SK-N-SH (cell line): ENCODE measurements around the gene GAB4. TPM values are rescaled to one million over a fixed set of nuclear protein-coding genes. Genes with fewer than 3 reads are reported as not detected.

Experiments used
- CTCF ChIA-PET: fragments of 300-600, 350-600 bp; formaldehyde crosslinking; extraction: SDS; loops from one replicate; lab custom pipeline; 2021; lab: Yijun Ruan, JAX
- POLR2A ChIA-PET: fragments of 350-600 bp; sonication (Branson Sonifier 250); formaldehyde crosslinking; extraction: SDS; loops from one replicate; lab custom pipeline; 2020; ENCODE audit warnings: antibody characterized with exemption, inconsistent platforms; lab: Yijun Ruan, JAX
- DNase-seq: peaks from one replicate; pipeline ENCODE4 v3.0.0; 2012
- H2AFZ ChIP-seq: fragments of 200-600 bp; sonication (generic); 2 replicates; pipeline ENCODE4 v1.8.1; 2016; ENCODE audit warnings: antibody characterized with exemption, mild to moderate bottlenecking, low read depth
- H3F3A ChIP-seq: fragments of 200-600 bp; sonication (generic); replicated peaks from 2 replicates; pipeline ENCODE3; 2016; ENCODE audit warnings: antibody characterized with exemption, mild to moderate bottlenecking; ENCODE audit not compliant: insufficient read depth
- H3K27ac ChIP-seq, 2 experiments: fragments of 200-500 bp in 1 of 2; fragments of 200-600 bp in 1 of 2; sonication (Bioruptor generic) in 1 of 2; sonication (generic), shearing (Covaris generic) in 1 of 2; 2 replicates each; pipeline versions ENCODE4 v1.5.1 to v1.6.1; 2014 to 2016; ENCODE audit warnings: low read depth in 2 of 2, inconsistent platforms in 1 of 2, low read length in 1 of 2, mild to moderate bottlenecking in 1 of 2, mixed read lengths in 1 of 2
- H3K27me3 ChIP-seq: fragments of 200-600 bp; sonication (generic), shearing (Covaris generic); 2 replicates; pipeline ENCODE4 v1.6.1; 2016; ENCODE audit warnings: mixed run types; ENCODE audit not compliant: insufficient read depth
- H3K36me3 ChIP-seq, 2 experiments: fragments of 200-500 bp in 1 of 2; fragments of 200-600 bp in 1 of 2; sonication (Bioruptor generic) in 1 of 2; sonication (generic) in 1 of 2; replicated peaks in 1 of 2; 2 replicates each; pipeline versions ENCODE3 to v1.5.1; 2014 to 2016; ENCODE audit warnings: low read length in 1 of 2, mild to moderate bottlenecking in 1 of 2; ENCODE audit not compliant: insufficient read depth in 2 of 2, control insufficient read depth in 1 of 2
- H3K4me1 ChIP-seq, 2 experiments: fragments of 200-500 bp in 1 of 2; fragments of 200-600 bp in 1 of 2; sonication (Bioruptor generic) in 1 of 2; sonication (generic), shearing (Covaris generic) in 1 of 2; 2 replicates each; pipeline versions ENCODE4 v1.5.1 to v1.6.1; 2014 to 2016; ENCODE audit warnings: low read depth in 1 of 2, low read length in 1 of 2, mixed run types in 1 of 2; ENCODE audit not compliant: insufficient read depth in 2 of 2, control insufficient read depth in 1 of 2
- H3K4me2 ChIP-seq: fragments of 200-600 bp; sonication (generic), shearing (Covaris generic); 2 replicates; pipeline ENCODE4 v1.6.1; 2017; ENCODE audit warnings: mixed run types
- H3K4me3 ChIP-seq, 2 experiments: fragments of 200-500 bp in 1 of 2; fragments of 200-600 bp in 1 of 2; sonication (Bioruptor generic) in 1 of 2; sonication (generic), shearing (Covaris generic) in 1 of 2; 2 replicates each; pipeline versions ENCODE4 v1.5.1 to v1.8.1; 2014 to 2016; ENCODE audit warnings: low read depth in 2 of 2, inconsistent platforms in 1 of 2, low read length in 1 of 2, mild to moderate bottlenecking in 1 of 2, mixed read lengths in 1 of 2, moderate library complexity in 1 of 2
- H3K79me2 ChIP-seq: fragments of 200-600 bp; sonication (generic); 2 replicates; pipeline ENCODE4 v1.8.1; 2017; ENCODE audit warnings: mild to moderate bottlenecking; ENCODE audit not compliant: insufficient read depth
- H3K9ac ChIP-seq: fragments of 200-600 bp; sonication (generic); 2 replicates; pipeline ENCODE4 v1.6.1; 2017; ENCODE audit warnings: mixed run types
- H3K9me2 ChIP-seq: fragments of 200-600 bp; sonication (generic); 2 replicates; pipeline ENCODE4 v1.6.1; 2017; ENCODE audit warnings: mixed run types
- H3K9me3 ChIP-seq: fragments of 200-600 bp; sonication (generic); 2 replicates; pipeline ENCODE4 v1.6.1; 2017; ENCODE audit warnings: mixed run types, mild to moderate bottlenecking, moderate library complexity
- H4K20me1 ChIP-seq: fragments of 200-600 bp; sonication (generic); 2 replicates; pipeline ENCODE4 v1.6.1; 2017; ENCODE audit warnings: mild to moderate bottlenecking, mixed run types; ENCODE audit not compliant: insufficient read depth
- ELF1 ChIP-seq: IDR thresholded peaks from 2 replicates; pipeline ENCODE4 v1.4.0; 2012
- EP300 ChIP-seq, 2 experiments: IDR thresholded peaks; 2 replicates each; pipeline versions ENCODE4 v1.4.0 to v1.6.1; 2012; ENCODE audit warnings: borderline replicate concordance in 1 of 2, low read depth in 1 of 2, low read length in 1 of 2
- FOSL2 ChIP-seq: IDR thresholded peaks from 2 replicates; pipeline ENCODE4 v1.4.0; 2012; ENCODE audit warnings: low read depth, mild to moderate bottlenecking, moderate library complexity, borderline replicate concordance
- FOXJ3 ChIP-seq: sonication (generic); formaldehyde crosslinking; IDR thresholded peaks from 2 replicates; pipeline ENCODE4 v1.5.1; 2020; ENCODE audit warnings: mild to moderate bottlenecking, missing genetic modification reagents
- FOXM1 ChIP-seq: IDR thresholded peaks from 2 replicates; pipeline ENCODE4 v1.4.0; 2012; ENCODE audit warnings: low read depth, mild to moderate bottlenecking
- GABPA ChIP-seq: IDR thresholded peaks from 2 replicates; pipeline ENCODE4 v1.4.0; 2012; ENCODE audit warnings: low read depth, mild to moderate bottlenecking
- GATA2 ChIP-seq: sonication (generic); formaldehyde crosslinking; IDR thresholded peaks from 2 replicates; pipeline ENCODE4 v1.5.0; 2020; ENCODE audit warnings: mild to moderate bottlenecking, missing genetic modification reagents
- JUND ChIP-seq: IDR thresholded peaks from 2 replicates; pipeline ENCODE4 v1.4.0; 2012
- MEF2A ChIP-seq: IDR thresholded peaks from 2 replicates; pipeline ENCODE4 v1.4.0; 2012; ENCODE audit warnings: low read depth, borderline replicate concordance
- MXI1 ChIP-seq: IDR thresholded peaks from 2 replicates; pipeline ENCODE4 v1.6.1; 2012; ENCODE audit warnings: mild to moderate bottlenecking, low read depth, low read length, improper control_type of control experiment
- SIN3A ChIP-seq: IDR thresholded peaks from 2 replicates; pipeline ENCODE4 v1.6.1; 2012; ENCODE audit warnings: low read depth, mild to moderate bottlenecking, low read length, moderate library complexity, borderline replicate concordance
- SMC3 ChIP-seq: IDR thresholded peaks from 2 replicates; pipeline ENCODE4 v1.6.1; 2012; ENCODE audit warnings: low read depth, low read length, improper control_type of control experiment
- TCF12 ChIP-seq: IDR thresholded peaks from 2 replicates; pipeline ENCODE4 v1.4.0; 2012
- TEAD4 ChIP-seq: IDR thresholded peaks from 2 replicates; pipeline ENCODE4 v1.4.0; 2012; ENCODE audit warnings: mild to moderate bottlenecking, borderline replicate concordance; ENCODE audit not compliant: insufficient read depth
- YY1 ChIP-seq: IDR thresholded peaks from 2 replicates; pipeline ENCODE4 v1.4.0; 2012; ENCODE audit warnings: low read depth, mild to moderate bottlenecking
- WGBS: methylation state at CpG from one replicate; pipeline ENCODE4 v1.1.6; 2017; ENCODE audit warnings: low lambda C conversion rate; 5-methylcytosine and 5-hydroxymethylcytosine counted together
- polyA plus RNA-seq, 3 experiments: library from polyadenylated mRNA; depleted of rRNA; stranded (reverse); fragments of >200 nt; gene quantifications; 2 replicates each; pipeline ENCODE4 v1.2.3, GENCODE V29; 2012
- TF ChIP-seq, protein P1 (sequence below): IDR thresholded peaks from 2 replicates; pipeline ENCODE4 v1.4.0; 2012; ENCODE audit warnings: low read depth
- TF ChIP-seq, protein P2 (sequence below): fragments of 150-350 bp; IDR thresholded peaks from 2 replicates; pipeline ENCODE4 v1.6.1; 2016; ENCODE audit warnings: mild to moderate bottlenecking, low read depth, low read length
- TF ChIP-seq, protein P3 (sequence below): IDR thresholded peaks from 2 replicates; pipeline ENCODE4 v1.4.0; 2012; ENCODE audit warnings: low read depth, borderline replicate concordance
- TF ChIP-seq, protein P4 (sequence below): fragments of 150-350 bp; IDR thresholded peaks from 2 replicates; pipeline ENCODE4 v1.6.1; 2017; ENCODE audit warnings: antibody characterized with exemption, low read length, low read depth, borderline replicate concordance

The GAB4 gene
- polyA plus RNA-seq, 1 of the 3 experiments (the other 2 are of a cell fraction) = not detected

DNA sequence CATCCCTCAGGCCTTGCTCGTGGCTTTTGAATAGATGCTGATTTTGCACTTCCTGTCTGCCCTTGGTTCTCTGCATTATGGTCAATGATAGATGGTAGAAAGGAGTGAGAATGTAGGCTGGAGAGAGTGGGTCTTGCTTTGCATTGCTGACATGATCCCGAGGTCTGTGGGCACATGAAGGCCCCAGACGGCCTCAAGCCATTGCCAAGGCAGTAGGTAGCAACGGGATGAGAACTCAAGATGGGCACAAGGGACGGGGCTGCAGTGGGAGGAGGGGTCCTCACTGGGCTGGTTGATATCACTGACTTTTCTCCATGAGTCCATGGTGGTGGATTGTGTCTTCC is 54.0 kb downstream of the GAB4 start:
- Histone ChIP-seq H3K9ac (no peak overlapping the region), H3K4me2 (no peak overlapping the region)
- no peak for TF ChIP-seq FOXJ3 (CRISPR knock-in tag)
- TF ChIP-seq, all 33 proteins: peak for 0
- Histone ChIP-seq H3F3A (no peaks in the 10 kb centered on the region), H4K20me1 (no peaks in the 10 kb centered on the region), H3K27ac (no peak overlapping the region), H3K9me2 (no peaks in the 10 kb centered on the region), H3K4me1 (no peaks in the 10 kb centered on the region), H3K4me3 (no peak overlapping the region), H2AFZ (no peak overlapping the region), H3K79me2 (no peaks in the 10 kb centered on the region), H3K36me3 (no peaks in the 10 kb centered on the region), H3K9me3 (no peaks in the 10 kb centered on the region), H3K27me3 (no peaks in the 10 kb centered on the region; the same call in 1 of the 2 replicates)
- POLR2A ChIA-PET = no interaction called here
- no peak for DNase-seq
- CTCF ChIA-PET = no interaction called here
- WGBS = 4% methylated on average over 5 of the region's 5 CpGs

DNA sequence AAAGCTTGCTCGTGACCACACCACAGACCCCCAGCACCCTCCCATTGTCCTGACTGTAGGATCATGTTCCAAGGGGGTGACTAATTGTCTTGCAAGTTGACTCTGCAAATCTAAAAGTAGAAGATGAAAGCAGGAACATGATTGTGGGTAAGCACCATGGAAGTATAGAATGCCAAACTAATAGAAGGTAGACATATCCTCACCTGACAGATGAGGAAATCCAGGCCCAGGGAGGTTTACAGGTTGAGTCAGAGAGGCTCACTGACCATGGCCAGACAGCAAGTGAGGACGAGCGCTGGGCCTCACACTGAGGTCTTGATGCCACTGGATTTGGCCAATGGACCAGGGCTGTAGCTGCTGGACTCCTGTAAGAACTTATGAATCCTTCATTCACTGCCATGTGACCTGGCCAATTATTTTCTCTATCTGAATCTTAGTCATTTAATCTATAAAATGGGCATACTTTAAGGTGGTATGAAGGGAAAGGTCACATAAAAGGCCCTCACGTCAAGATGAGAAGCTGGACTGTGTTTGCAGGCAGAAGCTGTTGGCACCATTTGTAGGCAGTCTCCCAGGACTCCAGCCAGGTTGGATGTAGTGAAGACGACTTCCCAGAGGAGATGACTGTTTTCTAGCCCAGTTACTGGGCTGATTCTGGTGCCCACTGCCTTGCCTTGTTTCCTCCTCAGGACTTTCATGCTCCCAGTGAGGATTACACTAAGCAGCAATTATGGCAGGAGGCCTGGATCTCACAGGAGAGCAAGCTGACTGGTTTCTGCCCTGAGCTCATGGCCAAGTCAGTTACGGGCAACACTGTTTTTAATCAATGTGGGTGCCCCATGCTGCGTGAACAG is 54.6 kb downstream of the GAB4 start:
- Histone ChIP-seq H3F3A (no peaks in the 10 kb centered on the region), H3K9me2 (no peaks in the 10 kb centered on the region), H2AFZ (no peak overlapping the region), H3K36me3 (no peaks in the 10 kb centered on the region), H3K4me2 (no peak overlapping the region), H3K4me1 (no peaks in the 10 kb centered on the region), H3K27ac (no peak overlapping the region), H3K9me3 (no peaks in the 10 kb centered on the region), H3K79me2 (no peaks in the 10 kb centered on the region), H4K20me1 (no peaks in the 10 kb centered on the region), H3K4me3 (no peak overlapping the region), H3K27me3 (no peaks in the 10 kb centered on the region; the same call in 1 of the 2 replicates), H3K9ac (no peak overlapping the region)
- 0% methylated on average over 7 of the region's 7 CpGs for WGBS
- TF ChIP-seq YY1 (no peak), JUND (no peak), FOXM1 (no peak), SMC3 (no peak), TCF12 (no peak), ELF1 (no peak), EP300 (IDR thresholded peaks at IDR 0.05; ENCODE audit: borderline replicate concordance in 1 of 2, low read depth in 1 of 2, low read length in 1 of 2) (no peak), FOSL2 (no peak), MXI1 (no peak), GATA2 (CRISPR knock-in tag) (no peak), MEF2A (no peak), GABPA (no peak), TEAD4 (no peak), SIN3A (no peak), FOXJ3 (CRISPR knock-in tag) (no peak)
- TF ChIP-seq, protein P1, sequence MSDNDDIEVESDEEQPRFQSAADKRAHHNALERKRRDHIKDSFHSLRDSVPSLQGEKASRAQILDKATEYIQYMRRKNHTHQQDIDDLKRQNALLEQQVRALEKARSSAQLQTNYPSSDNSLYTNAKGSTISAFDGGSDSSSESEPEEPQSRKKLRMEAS = no peak
- TF ChIP-seq, protein P2, sequence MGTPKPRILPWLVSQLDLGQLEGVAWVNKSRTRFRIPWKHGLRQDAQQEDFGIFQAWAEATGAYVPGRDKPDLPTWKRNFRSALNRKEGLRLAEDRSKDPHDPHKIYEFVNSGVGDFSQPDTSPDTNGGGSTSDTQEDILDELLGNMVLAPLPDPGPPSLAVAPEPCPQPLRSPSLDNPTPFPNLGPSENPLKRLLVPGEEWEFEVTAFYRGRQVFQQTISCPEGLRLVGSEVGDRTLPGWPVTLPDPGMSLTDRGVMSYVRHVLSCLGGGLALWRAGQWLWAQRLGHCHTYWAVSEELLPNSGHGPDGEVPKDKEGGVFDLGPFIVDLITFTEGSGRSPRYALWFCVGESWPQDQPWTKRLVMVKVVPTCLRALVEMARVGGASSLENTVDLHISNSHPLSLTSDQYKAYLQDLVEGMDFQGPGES = no peak
- TF ChIP-seq, protein P3, sequence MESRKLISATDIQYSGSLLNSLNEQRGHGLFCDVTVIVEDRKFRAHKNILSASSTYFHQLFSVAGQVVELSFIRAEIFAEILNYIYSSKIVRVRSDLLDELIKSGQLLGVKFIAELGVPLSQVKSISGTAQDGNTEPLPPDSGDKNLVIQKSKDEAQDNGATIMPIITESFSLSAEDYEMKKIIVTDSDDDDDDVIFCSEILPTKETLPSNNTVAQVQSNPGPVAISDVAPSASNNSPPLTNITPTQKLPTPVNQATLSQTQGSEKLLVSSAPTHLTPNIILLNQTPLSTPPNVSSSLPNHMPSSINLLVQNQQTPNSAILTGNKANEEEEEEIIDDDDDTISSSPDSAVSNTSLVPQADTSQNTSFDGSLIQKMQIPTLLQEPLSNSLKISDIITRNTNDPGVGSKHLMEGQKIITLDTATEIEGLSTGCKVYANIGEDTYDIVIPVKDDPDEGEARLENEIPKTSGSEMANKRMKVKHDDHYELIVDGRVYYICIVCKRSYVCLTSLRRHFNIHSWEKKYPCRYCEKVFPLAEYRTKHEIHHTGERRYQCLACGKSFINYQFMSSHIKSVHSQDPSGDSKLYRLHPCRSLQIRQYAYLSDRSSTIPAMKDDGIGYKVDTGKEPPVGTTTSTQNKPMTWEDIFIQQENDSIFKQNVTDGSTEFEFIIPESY = no peak
- TF ChIP-seq, protein P4, sequence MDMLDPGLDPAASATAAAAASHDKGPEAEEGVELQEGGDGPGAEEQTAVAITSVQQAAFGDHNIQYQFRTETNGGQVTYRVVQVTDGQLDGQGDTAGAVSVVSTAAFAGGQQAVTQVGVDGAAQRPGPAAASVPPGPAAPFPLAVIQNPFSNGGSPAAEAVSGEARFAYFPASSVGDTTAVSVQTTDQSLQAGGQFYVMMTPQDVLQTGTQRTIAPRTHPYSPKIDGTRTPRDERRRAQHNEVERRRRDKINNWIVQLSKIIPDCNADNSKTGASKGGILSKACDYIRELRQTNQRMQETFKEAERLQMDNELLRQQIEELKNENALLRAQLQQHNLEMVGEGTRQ = no peak
- no peak for DNase-seq
- ChIA-PET CTCF (no interaction called here), POLR2A (no interaction called here)
